Panc1 (cell line): ENCODE measurements around the gene TNFRSF21.

Experiments
- POLR2AphosphoS5 ChIP-seq: IDR thresholded peaks from 2 replicates; pipeline ENCODE4 v1.6.1; 2012; ENCODE audit warnings: mild to moderate bottlenecking, low read depth, low read length, moderate library complexity
- REST ChIP-seq, 2 experiments: IDR thresholded peaks; 2 replicates each; pipeline ENCODE4 v1.6.1; 2011 to 2012; ENCODE audit warnings: low read depth in 2 of 2, control low read depth in 1 of 2, low read length in 1 of 2, mild to moderate bottlenecking in 1 of 2, moderate library complexity in 1 of 2; ENCODE audit not compliant: insufficient read depth in 1 of 2
- SIN3A ChIP-seq: IDR thresholded peaks from 2 replicates; pipeline ENCODE4 v1.6.1; 2012; ENCODE audit warnings: low read depth, mild to moderate bottlenecking, low read length, moderate library complexity, borderline replicate concordance; ENCODE audit not compliant: insufficient read depth
- TCF7L2 ChIP-seq: IDR thresholded peaks from 2 replicates; pipeline ENCODE4 v1.6.1; 2011; ENCODE audit warnings: mild to moderate bottlenecking, low read depth, low read length, inconsistent platforms
- TF ChIP-seq, protein P1 (sequence below): fragments of 450-650 bp; IDR thresholded peaks from 2 replicates; pipeline ENCODE4 v1.5.1; 2017; ENCODE audit warnings: mild to moderate bottlenecking

DNA sequence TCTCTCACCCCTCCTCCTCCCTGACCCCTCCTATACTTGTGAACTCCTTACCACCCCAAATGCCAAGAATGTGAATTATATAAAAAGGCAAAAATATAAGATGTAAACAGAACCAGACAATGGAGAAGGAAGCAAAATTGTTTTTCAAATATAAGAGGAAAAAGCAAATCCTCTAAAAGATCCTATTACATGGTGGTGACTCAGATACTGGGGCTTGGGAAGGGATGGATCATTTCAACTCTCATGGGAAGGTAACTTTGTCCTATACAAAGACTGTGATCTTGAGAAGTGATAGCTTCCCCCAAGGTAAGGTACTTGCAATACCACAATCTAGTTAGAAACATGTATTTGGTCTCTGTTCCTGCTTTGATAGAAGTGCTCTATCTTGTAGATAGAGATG is 24.6 kb upstream of the TNFRSF21 start:
- TF ChIP-seq, protein P1, sequence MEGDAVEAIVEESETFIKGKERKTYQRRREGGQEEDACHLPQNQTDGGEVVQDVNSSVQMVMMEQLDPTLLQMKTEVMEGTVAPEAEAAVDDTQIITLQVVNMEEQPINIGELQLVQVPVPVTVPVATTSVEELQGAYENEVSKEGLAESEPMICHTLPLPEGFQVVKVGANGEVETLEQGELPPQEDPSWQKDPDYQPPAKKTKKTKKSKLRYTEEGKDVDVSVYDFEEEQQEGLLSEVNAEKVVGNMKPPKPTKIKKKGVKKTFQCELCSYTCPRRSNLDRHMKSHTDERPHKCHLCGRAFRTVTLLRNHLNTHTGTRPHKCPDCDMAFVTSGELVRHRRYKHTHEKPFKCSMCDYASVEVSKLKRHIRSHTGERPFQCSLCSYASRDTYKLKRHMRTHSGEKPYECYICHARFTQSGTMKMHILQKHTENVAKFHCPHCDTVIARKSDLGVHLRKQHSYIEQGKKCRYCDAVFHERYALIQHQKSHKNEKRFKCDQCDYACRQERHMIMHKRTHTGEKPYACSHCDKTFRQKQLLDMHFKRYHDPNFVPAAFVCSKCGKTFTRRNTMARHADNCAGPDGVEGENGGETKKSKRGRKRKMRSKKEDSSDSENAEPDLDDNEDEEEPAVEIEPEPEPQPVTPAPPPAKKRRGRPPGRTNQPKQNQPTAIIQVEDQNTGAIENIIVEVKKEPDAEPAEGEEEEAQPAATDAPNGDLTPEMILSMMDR, result no peak
- TF ChIP-seq POLR2AphosphoS5 (no peak), REST (IDR thresholded peaks at IDR 0.05; ENCODE audit: insufficient read depth in 1 of 2, low read depth in 2 of 2, low read length in 1 of 2) (no peak), SIN3A (no peak), TCF7L2 (no peak)
